HAP-1 (cell line): Measurements from ENCODE around the gene CDH2.

Experiments
- DNase-seq, 2 experiments: peaks; one replicate each; pipeline ENCODE4 v3.0.0-alpha.2; 2016 to 2020; ENCODE audit warnings: low spot score in 2 of 2
- H3K27me3 ChIP-seq: fragments of 250-450 bp; sonication (Bioruptor Pico); 2 replicates; pipeline ENCODE4 v1.5.1; 2020; ENCODE audit warnings: low read depth, mild to moderate bottlenecking, moderate library complexity
- H3K36me3 ChIP-seq: fragments of 250-450 bp; sonication (Bioruptor Pico); replicated peaks from 2 replicates; pipeline ENCODE4 v1.5.1; 2020; ENCODE audit warnings: mild to moderate bottlenecking
- H3K4me1 ChIP-seq: fragments of 250-450 bp; sonication (Bioruptor Pico); 2 replicates; pipeline ENCODE4 v1.5.1; 2020; ENCODE audit warnings: mild to moderate bottlenecking
- H3K4me3 ChIP-seq: fragments of 250-450 bp; sonication (Bioruptor Pico); 2 replicates; pipeline ENCODE4 v1.5.1; 2020; ENCODE audit warnings: mild to moderate bottlenecking, moderate library complexity
- H3K9me3 ChIP-seq: fragments of 250-450 bp; sonication (Bioruptor Pico); 2 replicates; pipeline ENCODE4 v1.5.1; 2020; ENCODE audit warnings: mild to moderate bottlenecking, moderate library complexity
- in situ Hi-C: fragments of 300-500 bp; cut with MboI; formaldehyde crosslinking; loops from 3 replicates; pipeline ENCODE4 v1.14.3; 2020; ENCODE audit warnings: low sequenced_read_pairs, inconsistent platforms, mixed read lengths

The CDH2 gene

GRCh38 chr18:27991391-27991790 is 185.5 kb downstream of the CDH2 start:
- no peak overlapping the region for H3K4me3 ChIP-seq
- peaks cover 8% of the 10 kb centered on the region for H3K4me1 ChIP-seq
- H3K9me3 ChIP-seq = no peaks in the 10 kb centered on the region
- no peaks in the 10 kb centered on the region for H3K27me3 ChIP-seq
- H3K36me3 ChIP-seq = peaks cover 14% of the 10 kb centered on the region
- in situ Hi-C loops = no loop called here
- no peak for DNase-seq

- in situ Hi-C loops = no loop called here
- no peak for DNase-seq
- Histone ChIP-seq H3K36me3 (peaks cover 16% of the 10 kb centered on the region), H3K4me1 (peaks cover 6% of the 10 kb centered on the region), H3K9me3 (no peaks in the 10 kb centered on the region), H3K27me3 (no peaks in the 10 kb centered on the region), H3K4me3 (no peak overlapping the region)
Measured at GRCh38 chr18:27985832-27986231, 191.1 kb downstream of the CDH2 start.

GRCh38 chr18:27983780-27984179 is 193.2 kb downstream of the CDH2 start:
- H3K36me3 ChIP-seq = peaks cover 16% of the 10 kb centered on the region
- H3K27me3 ChIP-seq = no peaks in the 10 kb centered on the region
- H3K9me3 ChIP-seq = no peaks in the 10 kb centered on the region
- H3K4me1 ChIP-seq = peaks cover 6% of the 10 kb centered on the region
- DNase-seq = no peak
- in situ Hi-C loops = no loop called here
- no peak overlapping the region for H3K4me3 ChIP-seq

- H3K9me3 ChIP-seq = no peaks in the 10 kb centered on the region
- no peak for DNase-seq
- H3K27me3 ChIP-seq = no peaks in the 10 kb centered on the region
- in situ Hi-C loops = no loop called here
- no peak overlapping the region for H3K4me3 ChIP-seq
- H3K4me1 ChIP-seq = no peaks in the 10 kb centered on the region
- H3K36me3 ChIP-seq = peaks cover 3% of the 10 kb centered on the region; the same call in 1 of the 2 replicates
Measured at GRCh38 chr18:27976806-27977408, 200.0 kb downstream of the CDH2 start.

- Histone ChIP-seq H3K9me3 (no peaks in the 10 kb centered on the region), H3K36me3 (no peaks in the 10 kb centered on the region; the same call in 1 of the 2 replicates), H3K4me1 (no peaks in the 10 kb centered on the region), H3K4me3 (no peak overlapping the region), H3K27me3 (no peaks in the 10 kb centered on the region)
- in situ Hi-C loops = no loop called here
- no peak for DNase-seq
Measured at GRCh38 chr18:27970321-27970720, 206.6 kb downstream of the CDH2 start.

GRCh38 chr18:27969206-27969605 is 207.7 kb downstream of the CDH2 start:
- peaks cover 3% of the 10 kb centered on the region for H3K36me3 ChIP-seq
- no peak for DNase-seq
- in situ Hi-C loops = no loop called here
- H3K9me3 ChIP-seq = no peaks in the 10 kb centered on the region
- H3K4me1 ChIP-seq = peaks cover 5% of the 10 kb centered on the region; the same call in 1 of the 2 replicates
- no peaks in the 10 kb centered on the region for H3K27me3 ChIP-seq
- no peak overlapping the region for H3K4me3 ChIP-seq

- peaks cover 6% of the 10 kb centered on the region for H3K36me3 ChIP-seq
- H3K27me3 ChIP-seq = no peaks in the 10 kb centered on the region
- no peaks in the 10 kb centered on the region for H3K9me3 ChIP-seq
- peaks cover 5% of the 10 kb centered on the region; the same call in 1 of the 2 replicates for H3K4me1 ChIP-seq
- H3K4me3 ChIP-seq = no peak overlapping the region
- DNase-seq = no peak
- in situ Hi-C loops = no loop called here
Measured at GRCh38 chr18:27967913-27968824, 208.8 kb downstream of the CDH2 start.

GRCh38 chr18:27966881-27967280 is 210.0 kb downstream of the CDH2 start:
- Histone ChIP-seq H3K9me3 (no peaks in the 10 kb centered on the region), H3K4me1 (peaks cover 5% of the 10 kb centered on the region; the same call in 1 of the 2 replicates), H3K36me3 (peaks cover 13% of the 10 kb centered on the region), H3K27me3 (no peaks in the 10 kb centered on the region), H3K4me3 (no peak overlapping the region)
- in situ Hi-C loops = no loop called here
- no peak for DNase-seq

GRCh38 chr18:27964811-27965210 is 212.1 kb downstream of the CDH2 start:
- in situ Hi-C loops = no loop called here
- Histone ChIP-seq H3K27me3 (no peaks in the 10 kb centered on the region), H3K4me3 (no peak overlapping the region), H3K36me3 (peaks cover 20% of the 10 kb centered on the region), H3K9me3 (no peaks in the 10 kb centered on the region), H3K4me1 (peaks cover 5% of the 10 kb centered on the region; the same call in 1 of the 2 replicates)
- DNase-seq = peak in 1 of 2 experiments; percentile 40

GRCh38 chr18:27959101-27959500 is 217.8 kb downstream of the CDH2 start:
- no peak overlapping the region for H3K4me3 ChIP-seq
- DNase-seq = no peak
- H3K9me3 ChIP-seq = no peaks in the 10 kb centered on the region
- in situ Hi-C loops = no loop called here
- H3K36me3 ChIP-seq = peaks cover 17% of the 10 kb centered on the region; the same call in 1 of the 2 replicates
- no peaks in the 10 kb centered on the region for H3K27me3 ChIP-seq
- no peaks in the 10 kb centered on the region for H3K4me1 ChIP-seq

GRCh38 chr18:27956001-27956640 is 220.8 kb downstream of the CDH2 start:
- DNase-seq = peak in 1 of 2 experiments; percentile 14
- H3K27me3 ChIP-seq = no peaks in the 10 kb centered on the region
- no peak overlapping the region for H3K4me3 ChIP-seq
- H3K9me3 ChIP-seq = no peaks in the 10 kb centered on the region
- peaks cover 7% of the 10 kb centered on the region; the same call in 1 of the 2 replicates for H3K36me3 ChIP-seq
- in situ Hi-C loops = no loop called here
- H3K4me1 ChIP-seq = no peaks in the 10 kb centered on the region

GRCh38 chr18:27954226-27954625 is 222.7 kb downstream of the CDH2 start:
- Histone ChIP-seq H3K27me3 (no peaks in the 10 kb centered on the region), H3K36me3 (no peaks in the 10 kb centered on the region), H3K9me3 (no peaks in the 10 kb centered on the region), H3K4me3 (no peak overlapping the region), H3K4me1 (peaks cover 3% of the 10 kb centered on the region)
- no peak for DNase-seq
- in situ Hi-C loops = no loop called here

GRCh38 chr18:27952741-27953140 is 224.2 kb downstream of the CDH2 start:
- Histone ChIP-seq H3K4me3 (no peak overlapping the region), H3K9me3 (no peaks in the 10 kb centered on the region), H3K36me3 (no peaks in the 10 kb centered on the region), H3K4me1 (peaks cover 11% of the 10 kb centered on the region), H3K27me3 (no peaks in the 10 kb centered on the region)
- in situ Hi-C loops = no loop called here
- DNase-seq = no peak
